Keratinocyte (primary cell): ENCODE results near the gene SMYD2. TPM values are rescaled to one million over a fixed set of nuclear protein-coding genes. Genes with fewer than 3 reads are reported as not detected.

Experiments used
- DNase-seq: peaks from one replicate; pipeline ENCODE4 v3.0.0-alpha.2; 2011; ENCODE audit warnings: low read depth, missing footprints, low spot score
- FAIRE-seq: peaks from 2 replicates; lab custom pipeline; 2011; peaks lifted over from hg19 to GRCh38; lab: Jason Lieb, UNC
- H2AFZ ChIP-seq: 2 replicates; pipeline ENCODE4 v1.6.0; 2012; ENCODE audit warnings: low read length, control low read depth, inconsistent platforms; ENCODE audit not compliant: control insufficient read depth
- H3K27ac ChIP-seq: 2 replicates; pipeline ENCODE4 v1.5.1; 2011; ENCODE audit warnings: low read length; ENCODE audit not compliant: control insufficient read depth, insufficient read depth
- H3K27me3 ChIP-seq: 3 replicates; pipeline ENCODE4 v1.6.0; 2011; ENCODE audit warnings: low read length; ENCODE audit not compliant: control insufficient read depth, insufficient read depth; ENCODE audit errors: extremely low read depth
- H3K36me3 ChIP-seq, 2 experiments: 2 replicates in 1 of 2; 3 replicates in 1 of 2; pipeline ENCODE4 v1.5.1; 2011; ENCODE audit warnings: low read length in 2 of 2, mild to moderate bottlenecking in 1 of 2; ENCODE audit not compliant: control insufficient read depth in 2 of 2, insufficient read depth in 2 of 2; ENCODE audit errors: extremely low read depth in 1 of 2
- H3K4me1 ChIP-seq: 3 replicates; pipeline ENCODE4 v1.5.1; 2011; ENCODE audit warnings: low read length; ENCODE audit not compliant: control insufficient read depth, insufficient read depth; ENCODE audit errors: extremely low read depth
- H3K4me2 ChIP-seq: 3 replicates; pipeline ENCODE4 v1.6.0; 2011; ENCODE audit warnings: low read depth, low read length; ENCODE audit not compliant: control insufficient read depth, insufficient read depth; ENCODE audit errors: extremely low read depth
- H3K4me3 ChIP-seq, 3 experiments: fragments of 200-600 bp in 1 of 3; sonication (generic) in 1 of 3; 2 replicates in 2 of 3; 3 replicates in 1 of 3; pipeline ENCODE4 v1.5.1; 2011 to 2016; ENCODE audit warnings: low read length in 3 of 3, mild to moderate bottlenecking in 3 of 3, control low read depth in 2 of 3, inconsistent platforms in 1 of 3, low read depth in 1 of 3, mixed read lengths in 1 of 3, mixed run types in 1 of 3, moderate library complexity in 1 of 3; ENCODE audit not compliant: control insufficient read depth in 2 of 3, insufficient read depth in 2 of 3; ENCODE audit errors: extremely low read depth in 1 of 3
- H3K79me2 ChIP-seq: 2 replicates; pipeline ENCODE4 v1.6.0; 2012; ENCODE audit warnings: low read length; ENCODE audit not compliant: control insufficient read depth, insufficient read depth
- H3K9ac ChIP-seq: 3 replicates; pipeline ENCODE4 v1.6.0; 2011; ENCODE audit warnings: low read length; ENCODE audit not compliant: control insufficient read depth, insufficient read depth; ENCODE audit errors: extremely low read depth
- H3K9me1 ChIP-seq: 3 replicates; pipeline ENCODE4 v1.6.0; 2011; ENCODE audit warnings: low read length; ENCODE audit not compliant: control insufficient read depth, insufficient read depth; ENCODE audit errors: extremely low read depth
- H3K9me3 ChIP-seq: 2 replicates; pipeline ENCODE4 v1.5.1; 2012; ENCODE audit warnings: low read depth, low read length; ENCODE audit not compliant: control insufficient read depth
- H4K20me1 ChIP-seq: 3 replicates; pipeline ENCODE4 v1.6.0; 2011; ENCODE audit warnings: low read length; ENCODE audit not compliant: control insufficient read depth, insufficient read depth; ENCODE audit errors: extremely low read depth
- EZH2 ChIP-seq: IDR thresholded peaks from one replicate; pipeline ENCODE4 v1.6.1; 2012; ENCODE audit warnings: inconsistent platforms, mild to moderate bottlenecking, low read length, moderate library complexity
- dilution Hi-C: fragments of 300-500 bp; cut with MboI; formaldehyde crosslinking; loops from one replicate; pipeline ENCODE4 v1.7.0; 2020; ENCODE audit warnings: low sequenced_read_pairs; ENCODE audit not compliant: extremely low pct_ligation_motif_present
- polyA plus RNA-seq, 5 experiments: library from polyadenylated mRNA; depleted of rRNA in 3 of 5; stranded (reverse) in 3 of 5; stranded (forward) in 1 of 5; unstranded in 1 of 5; fragments of >200 nt; gene quantifications; 1 replicate in 1 of 5; 2 replicates in 3 of 5; 3 replicates in 1 of 5; pipeline versions ENCODE4 v1.2.1 to v1.2.3, GENCODE V29; 2011 to 2012; ENCODE audit warnings: missing spikeins in 2 of 5, low read depth in 1 of 5, low replicate concordance in 1 of 5
- TF ChIP-seq, protein P1 (sequence below), 3 experiments: IDR thresholded peaks in 1 of 3; conservative IDR thresholded peaks in 1 of 3; optimal IDR thresholded peaks in 1 of 3; 2 replicates in 2 of 3; 3 replicates in 1 of 3; pipeline versions ENCODE3 to v1.5.1; 2011; ENCODE audit warnings: low read length in 3 of 3, mild to moderate bottlenecking in 3 of 3, moderate library complexity in 2 of 3, control low read depth in 1 of 3, inconsistent platforms in 1 of 3; ENCODE audit not compliant: insufficient read depth in 2 of 3; ENCODE audit errors: extremely low read depth in 1 of 3

The SMYD2 gene
- polyA plus RNA-seq, 1 donor (not counting 4 experiments of a cell fraction or from before 2014, with no cell fraction given), result 75.5 TPM

GRCh38 chr1:214364786-214365295, 83.9 kb downstream of the SMYD2 start:
- Histone ChIP-seq H4K20me1 (no peaks in the 10 kb centered on the region), H3K79me2 (no peaks in the 10 kb centered on the region), H3K4me1 (peaks cover 8% of the 10 kb centered on the region), H3K27me3 (no peaks in the 10 kb centered on the region), H3K27ac (no peak overlapping the region), H3K9me1 (no peaks in the 10 kb centered on the region), H3K4me2 (no peak overlapping the region), H3K4me3 (no peak overlapping the region), H3K9me3 (no peaks in the 10 kb centered on the region), H3K9ac (no peak overlapping the region), H2AFZ (no peak overlapping the region), H3K36me3 (peaks cover 40 to 51% of the 10 kb centered on the region in 2 experiments)
- dilution Hi-C loops, result no loop called here
- DNase-seq (no peak), FAIRE-seq (no peak)
- no peak for TF ChIP-seq EZH2
- TF ChIP-seq, protein P1, sequence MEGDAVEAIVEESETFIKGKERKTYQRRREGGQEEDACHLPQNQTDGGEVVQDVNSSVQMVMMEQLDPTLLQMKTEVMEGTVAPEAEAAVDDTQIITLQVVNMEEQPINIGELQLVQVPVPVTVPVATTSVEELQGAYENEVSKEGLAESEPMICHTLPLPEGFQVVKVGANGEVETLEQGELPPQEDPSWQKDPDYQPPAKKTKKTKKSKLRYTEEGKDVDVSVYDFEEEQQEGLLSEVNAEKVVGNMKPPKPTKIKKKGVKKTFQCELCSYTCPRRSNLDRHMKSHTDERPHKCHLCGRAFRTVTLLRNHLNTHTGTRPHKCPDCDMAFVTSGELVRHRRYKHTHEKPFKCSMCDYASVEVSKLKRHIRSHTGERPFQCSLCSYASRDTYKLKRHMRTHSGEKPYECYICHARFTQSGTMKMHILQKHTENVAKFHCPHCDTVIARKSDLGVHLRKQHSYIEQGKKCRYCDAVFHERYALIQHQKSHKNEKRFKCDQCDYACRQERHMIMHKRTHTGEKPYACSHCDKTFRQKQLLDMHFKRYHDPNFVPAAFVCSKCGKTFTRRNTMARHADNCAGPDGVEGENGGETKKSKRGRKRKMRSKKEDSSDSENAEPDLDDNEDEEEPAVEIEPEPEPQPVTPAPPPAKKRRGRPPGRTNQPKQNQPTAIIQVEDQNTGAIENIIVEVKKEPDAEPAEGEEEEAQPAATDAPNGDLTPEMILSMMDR (optimal IDR thresholded peaks at IDR 0.05 in 1 of 3, IDR thresholded peaks at IDR 0.05 in 1 of 3, conservative IDR thresholded peaks at IDR 0.05 in 1 of 3; ENCODE audit: extremely low read depth in 1 of 3, insufficient read depth in 2 of 3, low read length in 3 of 3), result no peak

GRCh38 chr1:214367841-214368240, 86.9 kb downstream of the SMYD2 start:
- no peak overlapping the region for H3K9ac ChIP-seq
- peaks cover 46 to 53% of the 10 kb centered on the region in 2 experiments for H3K36me3 ChIP-seq
- no peak for FAIRE-seq
- no peaks in the 10 kb centered on the region for H3K9me3 ChIP-seq
- peaks cover 8% of the 10 kb centered on the region for H3K4me1 ChIP-seq
- no peak overlapping the region for H2AFZ ChIP-seq
- H3K27ac ChIP-seq, result no peak overlapping the region
- H3K79me2 ChIP-seq, result peaks cover 2% of the 10 kb centered on the region
- dilution Hi-C loops, result no loop called here
- no peak overlapping the region for H3K4me2 ChIP-seq
- H3K27me3 ChIP-seq, result no peaks in the 10 kb centered on the region
- no peaks in the 10 kb centered on the region for H4K20me1 ChIP-seq
- DNase-seq, result no peak
- TF ChIP-seq EZH2, result no peak
- TF ChIP-seq, protein P1 (optimal IDR thresholded peaks at IDR 0.05 in 1 of 3, IDR thresholded peaks at IDR 0.05 in 1 of 3, conservative IDR thresholded peaks at IDR 0.05 in 1 of 3; ENCODE audit: extremely low read depth in 1 of 3, insufficient read depth in 2 of 3, low read length in 3 of 3), result no peak
- no peak overlapping the region for H3K4me3 ChIP-seq
- H3K9me1 ChIP-seq, result no peaks in the 10 kb centered on the region
